Measurements from ENCODE around the gene FAM9C.

Gene FAM9C

GRCh38 chrX:13051529-13052172 is 7.2 kb upstream of the FAM9C start:
- Histone ChIP-seq H3K27ac (ENCODE audit: insufficient read depth in 1 of 2, low read depth in 1 of 2, low read length in 2 of 2, poor library complexity in 1 of 2, severe bottlenecking in 2 of 2) (no peak overlapping the region), H3K4me1 (ENCODE audit: control extremely low read depth in 1 of 4, control insufficient read depth in 4 of 4, insufficient read depth in 4 of 4, low read length in 3 of 4) (peaks cover 0 to 5% (median 1%) of the 10 kb centered on the region in 4 experiments), H3K9me3 (ENCODE audit: control extremely low read depth in 1 of 5, control insufficient read depth in 4 of 5, insufficient read depth in 2 of 5, low read depth in 1 of 5, low read length in 4 of 5) (no peaks in the 10 kb centered on the region), H3K4me3 (ENCODE audit: control insufficient read depth in 1 of 7, extremely low read depth in 1 of 7, insufficient read depth in 4 of 7, low read depth in 2 of 7, low read length in 6 of 7) (no peak overlapping the region), H3K27me3 (replicated peaks in 2 of 5; ENCODE audit: control insufficient read depth in 4 of 5, insufficient read depth in 5 of 5, low read length in 4 of 5) (peaks cover 0 to 4% (median 0%) of the 10 kb centered on the region in 5 experiments), H3K36me3 (ENCODE audit: control insufficient read depth in 4 of 4, insufficient read depth in 4 of 4, low read length in 3 of 4) (no peaks in the 10 kb centered on the region)
- ChIA-PET CTCF (no interaction called here), POLR2A (no interaction called here)
- DNase-seq: peak in 2 of 3 donors; percentile 41 to 48
- 95% methylated on average over 2 of the region's 4 CpGs for WGBS (ENCODE audit: insufficient coverage)

GRCh38 chrX:13051167-13051528 is 6.7 kb upstream of the FAM9C start:
- POLR2A ChIA-PET: no interaction called here
- CTCF ChIA-PET: no interaction called here
- no peak for DNase-seq
- Histone ChIP-seq H3K36me3 (ENCODE audit: control insufficient read depth in 4 of 4, insufficient read depth in 4 of 4, low read length in 3 of 4) (no peaks in the 10 kb centered on the region), H3K9me3 (ENCODE audit: control extremely low read depth in 1 of 5, control insufficient read depth in 4 of 5, insufficient read depth in 2 of 5, low read depth in 1 of 5, low read length in 4 of 5) (no peaks in the 10 kb centered on the region), H3K27ac (ENCODE audit: insufficient read depth in 1 of 2, low read depth in 1 of 2, low read length in 2 of 2, poor library complexity in 1 of 2, severe bottlenecking in 2 of 2) (no peak overlapping the region), H3K4me3 (ENCODE audit: control insufficient read depth in 1 of 7, extremely low read depth in 1 of 7, insufficient read depth in 4 of 7, low read depth in 2 of 7, low read length in 6 of 7) (no peak overlapping the region), H3K27me3 (replicated peaks in 2 of 5; ENCODE audit: control insufficient read depth in 4 of 5, insufficient read depth in 5 of 5, low read length in 4 of 5) (peaks cover 0 to 4% (median 0%) of the 10 kb centered on the region in 5 experiments), H3K4me1 (ENCODE audit: control extremely low read depth in 1 of 4, control insufficient read depth in 4 of 4, insufficient read depth in 4 of 4, low read length in 3 of 4) (peaks cover 0 to 10% (median 1%) of the 10 kb centered on the region in 4 experiments)
- WGBS (ENCODE audit: insufficient coverage): 100% methylated on average over 1 of the region's 1 CpG

- ChIA-PET POLR2A (no interaction called here), CTCF (interaction anchor here (1.1 kb wide), 1 partner anchor 27 kb away, joined by 4 read pairs; no protein-coding TSS in a partner anchor)
- WGBS (ENCODE audit: insufficient coverage): 98% methylated on average over 4 of the region's 4 CpGs
- Histone ChIP-seq H3K4me3 (ENCODE audit: control insufficient read depth in 1 of 7, extremely low read depth in 1 of 7, insufficient read depth in 4 of 7, low read depth in 2 of 7, low read length in 6 of 7) (no peak overlapping the region), H3K4me1 (ENCODE audit: control extremely low read depth in 1 of 4, control insufficient read depth in 4 of 4, insufficient read depth in 4 of 4, low read length in 3 of 4) (peaks cover 0 to 11% (median 1%) of the 10 kb centered on the region in 4 experiments), H3K27me3 (replicated peaks in 2 of 5; ENCODE audit: control insufficient read depth in 4 of 5, insufficient read depth in 5 of 5, low read length in 4 of 5) (peaks cover 0 to 8% (median 0%) of the 10 kb centered on the region in 5 experiments), H3K9me3 (ENCODE audit: control extremely low read depth in 1 of 5, control insufficient read depth in 4 of 5, insufficient read depth in 2 of 5, low read depth in 1 of 5, low read length in 4 of 5) (no peaks in the 10 kb centered on the region), H3K27ac (ENCODE audit: insufficient read depth in 1 of 2, low read depth in 1 of 2, low read length in 2 of 2, poor library complexity in 1 of 2, severe bottlenecking in 2 of 2) (no peak overlapping the region), H3K36me3 (ENCODE audit: control insufficient read depth in 4 of 4, insufficient read depth in 4 of 4, low read length in 3 of 4) (no peaks in the 10 kb centered on the region)
- DNase-seq: no peak
Measured at GRCh38 chrX:13050151-13050550, 5.7 kb upstream of the FAM9C start.

DNA sequence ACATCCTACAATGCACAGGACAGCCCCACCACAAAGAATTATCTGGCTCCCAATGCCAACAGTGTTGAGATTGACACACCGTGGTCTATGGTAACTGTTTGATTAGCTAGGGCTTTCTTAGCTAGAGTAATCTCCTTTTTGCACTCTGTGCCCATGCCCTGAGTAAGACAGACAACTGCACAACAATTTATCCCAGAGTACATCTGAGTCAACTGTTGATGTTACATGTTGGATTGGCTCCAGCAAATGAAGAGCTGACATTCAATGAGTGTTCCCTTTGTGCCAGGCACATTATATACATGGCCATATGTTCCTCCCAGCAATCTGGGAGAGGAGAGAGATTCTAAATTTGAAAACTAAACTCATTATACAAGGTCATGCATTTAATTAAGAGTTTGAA is 3.9 kb upstream of the FAM9C start:
- ChIA-PET CTCF (interaction anchor here (0.7 kb wide), 1 partner anchor 25 kb away, joined by 3 read pairs; no protein-coding TSS in a partner anchor), POLR2A (no interaction called here)
- Histone ChIP-seq H3K27ac (ENCODE audit: insufficient read depth in 1 of 2, low read depth in 1 of 2, low read length in 2 of 2, poor library complexity in 1 of 2, severe bottlenecking in 2 of 2) (no peak overlapping the region), H3K9me3 (ENCODE audit: control extremely low read depth in 1 of 5, control insufficient read depth in 4 of 5, insufficient read depth in 2 of 5, low read depth in 1 of 5, low read length in 4 of 5) (no peaks in the 10 kb centered on the region), H3K4me3 (ENCODE audit: control insufficient read depth in 1 of 7, extremely low read depth in 1 of 7, insufficient read depth in 4 of 7, low read depth in 2 of 7, low read length in 6 of 7) (no peak overlapping the region), H3K36me3 (ENCODE audit: control insufficient read depth in 4 of 4, insufficient read depth in 4 of 4, low read length in 3 of 4) (no peaks in the 10 kb centered on the region), H3K4me1 (ENCODE audit: control extremely low read depth in 1 of 4, control insufficient read depth in 4 of 4, insufficient read depth in 4 of 4, low read length in 3 of 4) (peaks cover 0 to 11% (median 1%) of the 10 kb centered on the region in 4 experiments), H3K27me3 (replicated peaks in 2 of 5; ENCODE audit: control insufficient read depth in 4 of 5, insufficient read depth in 5 of 5, low read length in 4 of 5) (peaks cover 0 to 13% (median 0%) of the 10 kb centered on the region in 5 experiments)
- WGBS (ENCODE audit: insufficient coverage): no CpG with 5 or more reads among the region's 1 CpG
- DNase-seq: peak in 1 of 3 donors; percentile 26

- Histone ChIP-seq H3K4me3 (ENCODE audit: control insufficient read depth in 1 of 7, extremely low read depth in 1 of 7, insufficient read depth in 4 of 7, low read depth in 2 of 7, low read length in 6 of 7) (no peak overlapping the region), H3K27ac (ENCODE audit: insufficient read depth in 1 of 2, low read depth in 1 of 2, low read length in 2 of 2, poor library complexity in 1 of 2, severe bottlenecking in 2 of 2) (no peak overlapping the region), H3K27me3 (replicated peaks in 2 of 5; ENCODE audit: control insufficient read depth in 4 of 5, insufficient read depth in 5 of 5, low read length in 4 of 5) (peaks cover 0 to 13% (median 0%) of the 10 kb centered on the region in 5 experiments), H3K4me1 (ENCODE audit: control extremely low read depth in 1 of 4, control insufficient read depth in 4 of 4, insufficient read depth in 4 of 4, low read length in 3 of 4) (peaks cover 0 to 11% (median 1%) of the 10 kb centered on the region in 4 experiments), H3K36me3 (ENCODE audit: control insufficient read depth in 4 of 4, insufficient read depth in 4 of 4, low read length in 3 of 4) (no peaks in the 10 kb centered on the region), H3K9me3 (ENCODE audit: control extremely low read depth in 1 of 5, control insufficient read depth in 4 of 5, insufficient read depth in 2 of 5, low read depth in 1 of 5, low read length in 4 of 5) (no peaks in the 10 kb centered on the region)
- no peak for DNase-seq
- ChIA-PET CTCF (interaction anchor here (0.7 kb wide), 1 partner anchor 26 kb away, joined by 3 read pairs; no protein-coding TSS in a partner anchor), POLR2A (no interaction called here)
- 79% methylated on average over 2 of the region's 3 CpGs for WGBS (ENCODE audit: insufficient coverage)
Measured at GRCh38 chrX:13047759-13048158, 3.3 kb upstream of the FAM9C start.

DNA sequence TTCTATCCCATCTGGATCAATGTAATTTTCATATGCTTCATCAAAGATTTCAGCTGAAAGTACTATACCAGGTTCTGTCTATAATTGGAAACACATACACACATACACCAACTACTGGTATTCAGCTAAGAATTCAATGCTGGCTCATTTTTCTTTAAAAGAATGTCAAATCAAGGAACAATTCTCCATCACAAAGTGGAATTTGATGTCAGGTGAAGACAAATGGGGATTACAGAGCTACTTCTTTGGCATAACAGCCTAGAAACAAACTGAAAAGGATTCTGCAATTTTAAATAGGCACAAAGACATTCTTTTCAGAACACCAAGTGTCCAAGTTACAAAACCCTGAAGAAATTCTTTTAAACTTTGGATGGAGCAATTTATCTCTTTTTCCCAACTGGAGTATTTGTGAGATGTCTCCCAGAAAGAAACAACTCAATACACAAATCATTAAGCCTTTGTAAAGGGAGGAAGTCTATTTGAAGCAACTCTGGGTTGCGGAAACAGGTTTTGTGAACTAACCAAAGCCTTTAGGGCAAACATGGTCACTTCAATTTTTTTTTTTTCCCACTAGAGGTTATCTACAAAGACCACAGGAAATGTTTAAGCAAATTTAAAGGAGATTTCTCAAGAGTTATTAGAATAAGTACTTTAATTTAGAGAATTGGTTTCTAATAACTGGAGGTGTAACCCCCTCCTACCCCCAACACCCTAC is 1.9 kb upstream of the FAM9C start:
- Histone ChIP-seq H3K36me3 (ENCODE audit: control insufficient read depth in 4 of 4, insufficient read depth in 4 of 4, low read length in 3 of 4) (no peaks in the 10 kb centered on the region), H3K4me1 (ENCODE audit: control extremely low read depth in 1 of 4, control insufficient read depth in 4 of 4, insufficient read depth in 4 of 4, low read length in 3 of 4) (peaks cover 0 to 11% (median 0%) of the 10 kb centered on the region in 4 experiments), H3K4me3 (ENCODE audit: control insufficient read depth in 1 of 7, extremely low read depth in 1 of 7, insufficient read depth in 4 of 7, low read depth in 2 of 7, low read length in 6 of 7) (no peak overlapping the region), H3K27ac (ENCODE audit: insufficient read depth in 1 of 2, low read depth in 1 of 2, low read length in 2 of 2, poor library complexity in 1 of 2, severe bottlenecking in 2 of 2) (no peak overlapping the region), H3K9me3 (ENCODE audit: control extremely low read depth in 1 of 5, control insufficient read depth in 4 of 5, insufficient read depth in 2 of 5, low read depth in 1 of 5, low read length in 4 of 5) (no peaks in the 10 kb centered on the region), H3K27me3 (replicated peaks in 2 of 5; ENCODE audit: control insufficient read depth in 4 of 5, insufficient read depth in 5 of 5, low read length in 4 of 5) (peaks cover 0 to 13% (median 0%) of the 10 kb centered on the region in 5 experiments)
- POLR2A ChIA-PET: no interaction called here
- DNase-seq: no peak
- CTCF ChIA-PET: no interaction called here
- no CpG with 5 or more reads among the region's 1 CpG for WGBS (ENCODE audit: insufficient coverage)

GRCh38 chrX:13043938-13044337 is 482 bp downstream of the FAM9C start:
- no peaks in the 10 kb centered on the region for H3K36me3 ChIP-seq (ENCODE audit: control insufficient read depth in 4 of 4, insufficient read depth in 4 of 4, low read length in 3 of 4)
- H3K9me3 ChIP-seq (ENCODE audit: control extremely low read depth in 1 of 5, control insufficient read depth in 4 of 5, insufficient read depth in 2 of 5, low read depth in 1 of 5, low read length in 4 of 5): no peaks in the 10 kb centered on the region
- ChIA-PET POLR2A (no interaction called here), CTCF (no interaction called here)
- no peak overlapping the region for H3K4me3 ChIP-seq (ENCODE audit: control insufficient read depth in 1 of 7, extremely low read depth in 1 of 7, insufficient read depth in 4 of 7, low read depth in 2 of 7, low read length in 6 of 7)
- H3K4me1 ChIP-seq (ENCODE audit: control extremely low read depth in 1 of 4, control insufficient read depth in 4 of 4, insufficient read depth in 4 of 4, low read length in 3 of 4): peaks cover 0 to 11% (median 0%) of the 10 kb centered on the region in 4 experiments
- no peak for DNase-seq
- 78% methylated on average over 25 of the region's 25 CpGs for WGBS (ENCODE audit: insufficient coverage)
- no peak overlapping the region for H3K27ac ChIP-seq (ENCODE audit: insufficient read depth in 1 of 2, low read depth in 1 of 2, low read length in 2 of 2, poor library complexity in 1 of 2, severe bottlenecking in 2 of 2)
- peaks cover 0 to 13% (median 0%) of the 10 kb centered on the region in 5 experiments for H3K27me3 ChIP-seq (replicated peaks in 2 of 5; ENCODE audit: control insufficient read depth in 4 of 5, insufficient read depth in 5 of 5, low read length in 4 of 5)
